Stimulated activated CD8-positive, alpha-beta memory T cell treated with anti-CD3 and anti-CD28 coated beads, Interleukin-4, amount 100 ng/mL, for 24 hours (primary cell): ENCODE results near the gene DNER.
"Not testable (repeated sequence)": the region's sequence is repeated elsewhere in the genome, so short reads cannot be mapped to it uniquely, and the experiment has no call there.

Source experiments
- DNase-seq: peaks from one replicate; pipeline ENCODE4 v3.0.0-alpha.2; 2020; ENCODE audit warnings: low read depth

DNER gene

GRCh38 chr2:229715895-229716507 lies 1.6 kb upstream of the DNER start:
- DNase-seq = no peak

DNA sequence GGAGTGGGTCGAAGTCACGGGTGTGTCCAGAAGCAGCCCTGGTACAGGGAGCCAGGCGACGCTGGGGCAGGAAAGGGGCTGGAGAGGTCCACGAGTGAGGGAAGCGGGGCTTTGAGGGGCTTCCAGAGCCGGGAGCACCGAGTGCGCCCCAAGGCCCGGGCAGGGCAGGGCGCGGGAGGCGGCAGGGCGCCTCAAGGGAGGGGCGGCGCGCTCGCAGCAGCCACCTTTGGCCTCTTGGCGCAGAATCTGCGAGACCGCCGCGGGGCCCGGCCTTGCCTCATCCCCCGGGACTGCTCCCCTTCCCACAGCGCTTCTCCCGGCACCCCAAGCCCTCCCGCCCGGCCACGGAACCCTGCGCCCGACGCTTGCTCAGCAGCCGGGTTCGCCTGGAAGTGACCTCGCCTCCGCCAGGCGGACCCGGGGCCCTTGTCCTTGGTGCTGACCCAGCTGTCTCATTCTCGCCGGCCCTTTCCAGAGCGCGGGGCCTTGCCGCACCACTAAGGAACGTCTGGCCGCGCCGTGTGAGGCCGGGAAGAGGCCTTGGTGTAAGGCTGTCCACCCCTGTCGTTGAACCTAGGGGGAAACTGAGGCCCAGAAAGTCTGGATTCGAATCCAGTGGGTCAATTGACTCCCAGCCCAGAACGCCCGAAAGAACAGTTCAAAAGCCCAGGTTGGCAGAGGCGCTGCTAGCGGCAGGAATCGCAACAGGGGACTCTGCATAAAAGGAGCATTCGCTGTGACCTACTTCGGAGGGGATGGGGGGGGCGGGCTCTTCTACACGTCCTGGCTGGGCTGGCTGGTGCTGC lies 584 bp upstream of the DNER start:
- DNase-seq = no peak

DNA sequence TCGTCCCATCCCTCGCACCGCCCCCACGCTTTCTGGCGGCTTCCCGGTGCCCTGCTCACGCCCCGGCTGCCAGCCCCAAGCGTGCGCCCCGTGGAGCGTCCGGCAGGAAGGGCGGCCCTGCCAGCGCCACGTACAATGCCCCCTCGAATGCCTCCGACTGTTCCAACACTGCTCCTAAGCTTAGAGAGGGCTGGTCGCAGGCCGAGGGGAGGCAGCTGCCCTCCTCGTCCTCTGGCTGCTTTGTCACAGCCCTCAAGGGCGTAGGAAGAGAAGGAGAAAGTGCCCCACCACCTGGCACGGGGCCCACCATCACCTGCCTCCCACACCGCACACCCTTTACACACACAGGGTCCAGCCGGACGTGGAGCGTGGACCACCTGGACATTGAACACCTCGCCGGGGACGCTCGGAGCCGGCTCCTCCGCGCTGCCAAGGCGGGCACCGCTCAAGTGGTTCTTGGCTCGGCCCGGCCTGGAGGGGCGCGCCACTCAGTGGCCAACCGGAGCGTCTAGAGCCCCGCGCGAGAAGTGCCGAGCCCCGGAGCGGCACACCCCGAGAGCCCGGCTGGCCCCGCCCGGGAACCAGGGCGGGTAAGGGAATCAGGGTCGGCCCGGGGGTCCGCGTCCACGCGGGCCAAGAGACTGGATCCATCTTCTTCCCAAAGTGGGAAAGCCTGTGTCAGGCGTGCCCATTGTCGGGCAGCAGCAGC lies 830 bp downstream of the DNER start:
- no peak for DNase-seq

GRCh38 chr2:229712136-229712535 lies 2.2 kb downstream of the DNER start:
- DNase-seq = no peak

DNA sequence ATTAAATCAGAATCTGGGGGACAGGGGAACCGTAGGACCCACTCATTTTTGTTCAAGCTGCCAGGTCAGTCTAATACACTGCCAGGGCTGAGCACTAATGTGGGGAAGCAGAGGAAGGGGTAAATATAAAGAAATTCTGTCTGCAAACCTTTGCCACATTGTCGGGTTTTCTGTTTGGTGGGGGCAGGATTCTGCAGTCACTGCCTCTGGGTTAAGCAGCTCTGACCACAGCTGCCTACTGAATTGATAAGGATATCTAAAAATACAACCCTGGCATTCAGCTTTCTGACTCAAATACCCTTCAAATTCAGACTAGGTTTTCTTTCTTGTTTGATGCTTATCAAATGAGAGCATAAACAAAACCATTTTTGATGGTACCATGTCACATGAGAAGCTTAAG lies 6.0 kb downstream of the DNER start:
- DNase-seq = no peak

DNA sequence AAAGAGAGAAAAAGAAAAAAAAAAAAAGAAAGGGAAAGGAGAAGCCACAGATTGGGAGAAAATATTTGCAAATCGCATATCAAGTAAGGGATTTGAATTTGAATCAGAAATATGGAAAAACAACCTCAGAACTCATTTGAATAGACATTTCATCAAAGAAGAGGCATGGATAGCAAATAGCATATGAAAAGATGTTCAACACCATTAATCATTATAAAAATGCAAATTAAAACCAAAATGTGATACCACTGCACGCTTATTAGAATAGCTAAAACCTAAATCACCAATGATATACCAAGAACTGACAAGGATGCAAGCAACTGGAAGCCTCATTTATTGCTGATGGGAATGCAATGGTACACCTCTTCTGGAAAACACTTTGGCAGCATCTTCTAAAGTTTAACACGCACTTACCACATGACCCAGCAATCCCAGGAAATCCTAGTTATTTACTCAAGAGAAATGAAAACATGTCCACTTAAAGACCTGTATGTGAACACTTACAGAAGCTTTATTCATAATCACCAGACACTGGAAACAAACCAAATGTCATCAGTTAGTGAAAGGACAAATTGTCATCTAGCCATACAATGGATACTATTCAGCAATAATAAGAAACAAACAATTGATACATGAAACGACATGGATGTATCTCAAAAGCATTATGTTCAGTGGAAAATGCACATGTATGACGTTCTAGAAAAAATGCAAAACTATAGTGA lies 10.3 kb downstream of the DNER start:
- DNase-seq = no peak

GRCh38 chr2:229701716-229702115 lies 12.6 kb downstream of the DNER start:
- no peak for DNase-seq

- DNase-seq = no peak
These were observed 13.3 kb downstream of the DNER start for GRCh38 chr2:229701062-229701461.

GRCh38 chr2:229695961-229696360 lies 18.4 kb downstream of the DNER start:
- DNase-seq = no peak

- not testable (repeated sequence) for DNase-seq
These were observed 20.5 kb downstream of the DNER start for GRCh38 chr2:229693845-229694244.

GRCh38 chr2:229691631-229692030 lies 22.7 kb downstream of the DNER start:
- no peak for DNase-seq

DNA sequence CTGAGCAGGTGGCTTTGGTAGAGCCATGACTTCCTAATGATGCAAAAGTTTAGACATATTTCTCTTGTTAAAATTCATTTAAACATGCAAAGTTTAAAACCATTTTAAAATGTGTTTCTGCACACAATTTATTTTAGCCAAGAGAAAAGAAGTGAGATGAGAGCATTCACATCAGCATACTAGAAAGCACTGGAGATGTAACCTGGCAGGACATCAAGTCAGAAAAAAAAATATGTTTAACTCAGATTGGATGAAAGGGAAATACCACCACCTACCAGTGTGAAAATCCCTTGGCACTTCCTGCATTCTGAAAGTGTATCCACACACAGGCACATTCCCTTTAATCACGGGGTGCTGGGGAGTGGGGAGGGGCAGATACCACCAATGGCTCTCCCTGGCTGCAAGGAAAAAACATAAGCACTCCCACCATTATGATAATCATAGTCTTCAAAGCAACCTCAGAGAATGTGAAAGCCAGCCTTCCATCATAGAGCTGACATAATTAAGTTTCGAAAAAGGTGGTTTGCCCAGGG lies 25.0 kb downstream of the DNER start:
- no peak for DNase-seq

DNA sequence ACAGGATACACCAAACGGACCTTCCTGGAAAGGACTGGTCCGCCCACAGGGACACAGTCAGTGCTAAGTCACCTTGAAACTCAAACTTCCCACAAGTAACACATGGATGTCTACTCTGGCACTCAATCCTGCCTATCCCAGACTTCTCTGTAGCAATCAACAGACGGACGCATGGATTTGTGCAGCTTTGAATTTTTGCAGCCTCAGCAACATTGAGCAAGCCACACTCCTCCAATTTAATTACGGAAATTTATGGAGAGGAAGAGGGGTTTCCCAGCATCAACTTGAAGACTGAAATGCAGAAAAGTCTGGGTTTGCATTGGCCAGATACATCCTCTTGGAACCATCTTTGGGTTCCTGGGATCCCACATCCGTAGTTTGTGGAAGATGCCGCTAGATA lies 26.2 kb downstream of the DNER start:
- DNase-seq = no peak

GRCh38 chr2:229686122-229686919 lies 28.0 kb downstream of the DNER start:
- DNase-seq = no peak

DNA sequence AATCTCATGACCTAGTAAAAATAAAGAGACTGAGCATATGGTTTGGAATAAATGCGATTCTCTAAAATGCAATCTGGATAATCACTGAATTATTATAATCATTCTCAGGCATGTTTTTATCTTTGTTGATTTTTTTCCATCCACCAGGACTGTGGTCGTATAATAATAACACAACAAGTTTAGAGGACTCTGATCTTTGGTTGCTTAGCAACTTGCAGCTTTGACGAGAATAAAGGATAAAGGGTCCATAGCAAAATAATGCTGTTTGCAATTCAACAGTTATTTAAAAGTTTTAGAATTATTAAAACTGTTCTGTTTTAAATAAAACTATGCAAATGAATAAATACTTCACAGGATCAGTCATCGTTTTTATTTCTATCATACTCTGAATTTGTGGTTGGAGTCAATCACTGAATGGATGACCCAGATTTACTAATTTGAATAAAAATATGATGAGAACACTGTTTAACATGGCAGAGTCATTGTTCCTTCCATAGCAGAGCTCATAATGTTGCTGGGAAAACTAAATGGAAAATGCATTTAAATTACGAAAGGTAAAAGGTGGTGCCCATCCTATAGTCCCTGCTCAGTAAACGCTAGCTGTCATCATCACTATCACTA lies 29.3 kb downstream of the DNER start:
- no peak for DNase-seq

DNA sequence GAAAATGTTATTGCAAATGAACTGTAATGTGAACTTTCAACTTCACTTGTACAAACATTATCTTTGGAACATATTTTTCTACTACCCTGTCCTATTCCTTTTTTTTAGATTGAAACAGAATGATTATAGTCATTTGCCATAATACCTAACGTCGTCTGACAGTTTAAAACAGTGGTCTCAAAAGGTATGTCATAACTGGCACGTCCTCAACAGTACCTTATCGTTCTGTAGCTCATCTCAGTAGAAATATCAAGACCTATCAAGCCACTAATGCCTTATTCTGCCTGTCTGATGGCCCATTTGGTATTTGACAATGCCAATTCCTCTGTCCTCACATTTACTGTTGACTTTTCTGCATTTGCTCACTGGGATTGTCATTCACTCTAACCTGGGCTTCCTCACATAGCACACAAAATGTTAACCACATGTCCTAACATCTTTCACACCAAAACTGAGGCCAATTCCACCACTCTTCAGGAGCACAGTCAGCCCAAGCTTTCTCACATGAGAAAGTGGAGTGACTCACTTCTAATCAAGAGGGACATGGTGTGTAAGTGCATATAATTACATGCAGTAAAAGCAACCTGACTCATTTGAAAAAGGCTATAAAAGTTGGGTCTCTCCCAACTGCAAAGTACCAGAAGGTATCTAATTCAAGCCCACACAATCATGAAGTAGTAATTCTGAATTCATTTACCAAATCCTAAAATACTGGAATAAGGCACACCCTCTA lies 34.8 kb downstream of the DNER start:
- DNase-seq = no peak

DNA sequence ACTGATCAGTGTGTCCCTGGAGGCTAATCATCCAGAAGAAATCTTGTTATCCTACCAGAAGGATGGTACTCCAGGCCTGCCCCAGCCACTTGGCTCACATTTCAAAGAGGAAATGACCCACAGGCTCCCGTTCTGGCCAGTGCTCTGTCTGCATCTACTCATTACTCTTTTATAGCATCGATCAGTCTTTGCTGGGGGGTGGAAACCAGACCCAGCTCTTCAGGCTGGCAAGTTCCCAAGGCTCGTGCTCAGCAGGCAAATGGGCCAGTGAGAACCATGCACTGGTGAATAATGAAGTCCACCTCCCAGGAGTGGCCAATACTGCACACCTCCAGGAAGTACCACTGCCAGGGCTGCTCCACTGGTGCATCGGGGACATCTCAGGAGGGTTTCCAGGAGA lies 38.8 kb downstream of the DNER start:
- no peak for DNase-seq

DNA sequence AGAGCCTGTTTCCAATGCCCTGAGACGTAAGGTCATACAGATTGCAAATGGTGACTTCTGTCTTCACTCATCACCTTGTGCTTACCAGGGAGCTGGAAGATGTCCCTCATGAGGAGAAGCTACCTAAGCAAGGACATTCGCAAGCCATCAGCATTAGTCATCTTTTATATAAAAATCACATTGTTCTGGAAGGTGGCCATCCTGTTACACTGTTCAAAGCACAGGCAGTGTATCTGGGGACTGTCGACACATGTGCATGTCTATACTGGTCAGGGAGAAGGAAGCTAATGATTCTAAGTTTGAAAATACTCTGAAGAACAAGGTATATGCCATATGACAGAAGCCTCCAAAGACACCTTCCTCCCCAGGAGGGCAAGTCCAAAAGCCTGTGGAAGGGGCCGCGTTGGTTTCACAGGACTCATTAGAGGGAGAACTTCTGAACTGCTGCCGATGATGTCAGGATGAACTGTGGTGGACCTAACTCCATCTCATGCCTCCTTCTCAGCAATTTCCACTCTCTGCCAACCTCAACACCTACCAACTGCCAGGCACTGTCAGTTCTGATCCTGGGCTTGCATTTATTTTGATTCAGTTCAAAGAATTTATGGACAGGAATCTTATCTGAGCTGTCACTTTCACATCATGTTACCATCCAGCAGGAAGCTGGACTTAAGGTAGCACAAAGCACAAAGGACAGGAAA lies 39.4 kb downstream of the DNER start:
- no peak for DNase-seq

DNA sequence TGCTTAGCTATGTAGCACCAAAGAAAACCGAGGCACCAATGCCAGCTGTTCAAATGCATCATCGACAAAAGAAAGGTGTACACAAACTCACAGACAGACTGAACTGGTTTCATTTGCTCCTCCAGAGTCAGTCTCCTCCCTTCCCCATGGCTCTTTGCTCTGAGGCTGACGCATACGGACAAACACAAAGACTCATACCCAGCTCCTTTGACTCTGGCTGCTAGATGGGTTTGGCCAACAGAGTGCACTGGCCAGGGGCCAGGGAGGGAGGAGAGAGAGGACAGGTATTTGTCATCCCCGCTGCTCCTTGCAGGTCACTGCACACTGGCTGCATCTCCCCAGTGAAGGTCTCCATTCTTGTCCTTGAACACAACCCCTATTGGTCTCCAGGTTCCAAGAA lies 40.7 kb downstream of the DNER start:
- DNase-seq = no peak

DNA sequence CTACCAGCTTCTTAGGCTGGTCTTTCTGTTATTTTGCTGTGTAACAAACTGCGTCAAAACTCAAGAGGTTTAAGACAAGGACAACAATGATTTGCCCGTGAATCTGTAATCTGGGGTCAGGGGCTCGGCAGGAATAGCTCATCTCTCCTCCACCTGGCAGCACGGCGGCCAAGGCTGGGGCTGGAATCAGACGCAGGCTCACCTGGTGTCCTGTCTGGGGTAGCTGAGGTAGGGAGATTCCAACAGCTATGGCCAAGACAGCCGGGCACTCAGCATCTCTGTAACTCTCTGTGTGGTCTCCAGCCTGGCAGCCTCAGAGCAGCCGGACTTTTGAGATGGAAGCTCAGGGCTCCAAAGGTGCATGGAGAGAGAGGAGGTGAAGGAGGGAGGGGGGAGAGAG lies 42.3 kb downstream of the DNER start:
- no peak for DNase-seq
